HG02970 (cell line): ENCODE data around the gene PPP1R37.

Experiments
- ATAC-seq: cut with Tn5 transposase; IDR thresholded peaks from one replicate; pipeline ENCODE4 v1.9.1; 2021; ENCODE audit warnings: mild to moderate bottlenecking, moderate library complexity, moderate number of reproducible peaks; ENCODE audit not compliant: unreplicated experiment, low FRiP score

Gene PPP1R37

GRCh38 chr19:45162608-45163143 is 69.7 kb downstream of the PPP1R37 start:
- no peak for ATAC-seq

GRCh38 chr19:45163156-45163555 is 70.2 kb downstream of the PPP1R37 start:
- ATAC-seq = no peak

GRCh38 chr19:45163751-45164460 is 70.9 kb downstream of the PPP1R37 start:
- no peak for ATAC-seq

- ATAC-seq = no peak
These were observed 71.8 kb downstream of the PPP1R37 start for GRCh38 chr19:45164577-45165335.

DNA sequence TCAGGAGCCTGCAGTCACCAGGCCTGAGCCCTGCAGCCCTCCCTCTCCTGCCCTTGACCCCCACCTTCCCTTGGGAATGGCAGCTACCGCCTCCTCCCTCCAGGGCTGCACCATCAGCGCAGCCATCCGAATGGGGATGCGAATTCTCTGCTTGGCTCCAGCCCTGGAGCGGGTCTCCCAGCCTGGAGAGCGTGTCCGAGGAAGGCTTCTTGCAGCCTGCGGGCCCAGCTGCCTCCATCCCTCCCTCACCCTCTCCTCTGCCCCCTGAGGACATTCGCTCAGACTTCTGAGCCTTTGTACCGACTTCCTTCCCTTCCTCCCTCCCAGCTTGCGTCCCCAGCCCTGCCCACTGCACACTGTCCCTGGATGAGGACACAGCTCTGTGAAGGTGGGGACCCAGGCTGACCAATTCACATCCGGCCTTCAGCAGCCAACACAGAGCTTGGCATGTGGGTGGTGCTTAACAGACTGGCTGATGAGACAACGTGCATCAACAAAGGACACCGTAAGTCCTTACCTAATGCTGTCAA is 73.8 kb downstream of the PPP1R37 start:
- no peak for ATAC-seq

DNA sequence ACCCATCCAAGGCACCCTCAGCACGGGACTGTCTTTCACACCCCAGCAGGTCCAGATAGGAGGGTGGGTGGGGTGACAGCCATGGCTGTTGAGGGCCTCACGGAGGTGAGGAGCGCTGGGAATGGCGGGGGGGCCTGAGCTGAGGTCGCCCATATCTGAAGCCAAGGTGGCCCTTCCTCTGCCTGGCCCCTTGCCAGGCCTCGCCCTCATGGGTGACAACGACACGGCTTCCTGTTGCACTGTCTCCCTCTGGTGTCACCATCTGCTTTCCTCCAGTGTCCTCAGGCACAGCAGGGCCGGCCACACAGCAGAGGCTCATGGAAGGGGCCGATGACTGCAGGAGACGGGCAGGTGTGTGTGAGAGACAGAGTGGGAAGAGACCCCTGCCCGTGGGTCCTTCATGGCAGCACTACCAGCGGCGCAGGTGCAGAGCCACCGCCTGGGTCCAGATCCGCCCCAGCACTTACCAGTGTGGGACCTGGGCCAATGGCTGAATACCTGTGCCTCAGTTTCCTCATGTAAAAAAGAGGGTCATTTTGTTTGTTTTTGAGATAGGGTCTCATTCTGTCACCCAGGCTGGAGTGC is 75.9 kb downstream of the PPP1R37 start:
- no peak for ATAC-seq

- ATAC-seq = no peak
These were observed 76.6 kb downstream of the PPP1R37 start for GRCh38 chr19:45169602-45170001.

- no peak for ATAC-seq
These were observed 77.4 kb downstream of the PPP1R37 start for GRCh38 chr19:45170146-45171106.

DNA sequence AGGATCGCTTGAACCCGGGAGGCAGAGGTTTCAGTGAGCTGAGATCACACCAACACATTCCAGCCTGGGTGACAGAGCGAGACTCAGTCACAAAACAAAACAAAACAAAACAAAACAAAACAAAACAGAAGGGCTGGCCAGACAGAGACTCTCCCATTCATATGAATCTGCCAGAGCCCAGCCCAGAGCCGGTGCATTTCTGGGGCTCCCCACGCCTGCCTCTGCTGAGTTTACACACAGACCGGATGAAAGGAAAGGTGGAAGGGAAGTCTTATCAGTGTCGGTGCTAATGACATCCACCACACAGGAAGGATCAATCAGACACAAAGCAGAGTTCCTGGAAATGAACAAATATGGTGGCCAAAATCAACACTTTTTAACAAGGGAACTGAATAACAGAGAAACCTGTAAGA is 78.2 kb downstream of the PPP1R37 start:
- ATAC-seq = no peak

DNA sequence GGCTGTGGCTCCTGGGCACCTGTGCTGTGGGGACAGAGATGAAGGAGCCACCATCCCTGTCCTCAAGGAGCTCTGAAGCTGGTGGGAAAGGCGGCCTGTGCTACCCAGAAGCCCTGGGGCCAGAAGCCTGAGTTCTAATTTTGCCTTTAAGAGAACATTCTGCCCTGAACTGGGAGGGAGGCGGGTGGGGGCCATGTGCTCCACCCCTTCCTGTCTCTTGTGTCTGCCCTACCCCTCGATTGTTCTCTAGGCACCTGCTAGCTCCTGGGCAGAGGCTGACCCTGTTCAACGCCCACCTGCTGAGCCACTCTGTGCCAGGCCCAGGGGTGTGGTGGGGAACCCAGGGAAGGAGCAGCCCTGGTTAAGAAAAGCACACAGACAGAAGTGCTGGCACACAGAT is 79.2 kb downstream of the PPP1R37 start:
- ATAC-seq = no peak

DNA sequence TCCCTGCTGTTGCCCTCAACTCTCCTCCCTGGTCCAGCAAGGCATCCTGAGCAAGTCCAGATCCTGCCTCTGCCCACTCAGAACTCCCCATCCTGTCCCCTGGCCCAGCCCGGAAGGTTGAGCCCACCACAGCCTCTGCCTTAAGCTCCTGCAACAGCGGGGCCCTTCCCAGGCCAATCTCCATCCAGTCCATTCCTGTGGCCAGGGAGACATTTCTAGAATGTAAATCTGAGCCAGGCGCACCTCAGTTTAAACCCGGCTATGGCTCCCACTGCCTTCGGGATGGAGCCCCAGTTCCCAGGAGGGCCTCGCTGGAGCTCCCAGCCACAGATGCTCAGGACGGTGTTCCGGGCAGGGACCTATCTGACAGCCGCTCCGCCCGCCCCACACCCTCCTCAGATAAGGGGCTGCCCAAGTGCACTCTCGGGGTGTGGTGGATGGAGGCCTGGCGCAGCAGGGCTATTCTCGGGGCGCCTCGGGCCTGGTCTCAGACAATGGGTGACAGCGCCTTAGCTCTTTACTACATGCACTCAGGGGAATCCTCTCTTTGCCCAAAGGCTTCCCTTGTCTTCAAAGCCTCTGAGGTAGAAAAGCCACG is 79.7 kb downstream of the PPP1R37 start:
- no peak for ATAC-seq

- no peak for ATAC-seq
These were observed 80.8 kb downstream of the PPP1R37 start for GRCh38 chr19:45173816-45174215.

GRCh38 chr19:45175515-45176345 is 82.8 kb downstream of the PPP1R37 start:
- no peak for ATAC-seq

DNA sequence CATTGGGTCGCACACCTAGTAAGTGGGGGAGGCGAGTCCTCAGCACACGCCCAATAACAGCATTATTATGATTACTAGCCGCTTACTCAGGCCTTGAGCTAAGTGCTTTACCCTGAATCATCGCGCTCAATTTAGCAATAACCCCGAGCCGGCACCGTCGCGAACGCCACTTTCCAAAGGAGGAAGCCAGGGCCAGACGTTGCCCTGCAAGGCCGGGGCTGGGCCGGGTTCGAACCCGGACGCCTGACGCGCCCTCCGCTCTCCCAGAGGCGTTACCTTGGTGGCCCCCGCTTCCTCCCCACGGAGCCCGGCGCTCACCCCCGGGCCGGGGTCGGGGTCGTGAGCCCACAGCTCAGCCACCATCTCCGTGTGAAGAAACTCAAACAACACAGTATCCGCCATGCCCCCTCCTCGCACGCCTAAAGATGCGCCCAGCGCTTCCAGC is 84.9 kb downstream of the PPP1R37 start, which contains the start of gene TRAPPC6A:
TSS of gene TRAPPC6A (minus strand) at position 421 of the 445 bp plus-strand sequence. CDS start at position 402, 19 bp downstream.
- no peak for ATAC-seq

DNA sequence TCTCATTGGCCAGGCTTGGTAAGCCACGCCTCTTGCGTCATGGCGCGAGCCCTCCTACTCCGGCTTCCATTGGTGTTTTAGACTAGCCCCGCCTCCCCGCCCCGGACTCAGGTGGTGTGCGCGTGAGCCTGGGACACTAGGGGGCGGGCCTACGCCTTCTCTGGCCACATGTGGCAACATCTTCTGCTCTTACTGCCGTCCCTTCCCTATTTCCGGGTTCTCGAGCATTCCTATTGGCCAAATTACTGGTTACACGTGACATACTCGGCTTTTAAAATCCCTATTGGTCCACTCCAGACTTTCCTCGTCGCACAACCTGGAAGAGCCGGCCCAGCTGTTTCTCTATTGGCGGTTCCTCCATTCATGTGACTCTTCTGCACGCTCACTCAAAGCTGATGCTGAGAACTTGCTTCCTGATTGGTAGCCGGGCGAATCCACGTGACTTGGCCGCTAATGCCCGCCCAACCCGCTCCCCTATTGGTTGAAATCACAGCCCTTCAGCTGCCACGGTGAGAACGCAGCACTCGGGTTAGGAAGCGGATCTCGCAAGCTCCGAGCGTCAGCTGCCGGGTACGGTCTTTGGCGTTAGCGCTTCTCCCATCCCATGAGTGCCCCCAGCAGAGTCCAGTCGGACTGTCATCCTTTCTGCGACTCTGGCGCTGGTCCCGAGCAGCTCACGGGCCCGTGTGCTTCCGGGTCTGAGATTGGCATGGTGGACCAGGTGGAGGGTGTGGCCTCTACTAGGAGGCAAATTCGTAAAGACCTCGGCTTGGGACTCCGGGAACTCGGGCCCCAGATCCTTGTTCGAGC is 85.5 kb downstream of the PPP1R37 start, which contains the start of gene BLOC1S3:
TSS of gene BLOC1S3 (plus strand) at position 523 of the 810 bp plus-strand sequence. CDS start 513 bp downstream, outside the sequence.
- ATAC-seq = peak; percentile 80

- ATAC-seq = no peak
These were observed 86.3 kb downstream of the PPP1R37 start for GRCh38 chr19:45179072-45179891.
